Mucosa of descending colon (tissue), 3 donors: ENCODE results near the gene SLC25A5. TPM values are rescaled to one million over a fixed set of nuclear protein-coding genes. Genes with fewer than 3 reads are reported as not detected.

Source experiments
- ATAC-seq: fragments of 200-7000 bp; cut with Tn5 transposase; one replicate; pipeline ENCODE4 v1.9.1; 2020; ENCODE audit warnings: mild to moderate bottlenecking, moderate library complexity
- DNase-seq, 3 donors: peaks; one replicate each; pipeline ENCODE4 v3.0.0-alpha.2; 2020
- H3K36me3 ChIP-seq: fragments of 200-600 bp; one replicate; pipeline ENCODE4 v1.8.0; 2021; ENCODE audit warnings: low read depth, mild to moderate bottlenecking
- H3K4me1 ChIP-seq: fragments of 200-600 bp; one replicate; pipeline ENCODE4 v1.8.0; 2021; ENCODE audit warnings: low read depth, mild to moderate bottlenecking
- H3K4me3 ChIP-seq: fragments of 200-600 bp; one replicate; pipeline ENCODE4 v1.8.0; 2021; ENCODE audit warnings: mild to moderate bottlenecking
- H3K9me3 ChIP-seq: fragments of 200-600 bp; one replicate; pipeline ENCODE4 v1.8.0; 2021; ENCODE audit warnings: mild to moderate bottlenecking
- CTCF ChIP-seq: fragments of 200-600 bp; IDR thresholded peaks from one replicate; pipeline ENCODE4 v1.8.0; 2022; ENCODE audit warnings: antibody characterized with exemption, mild to moderate bottlenecking
- intact Hi-C, 2 donors: fragments of 100-400 bp; cut with DNase I in 1 of 2; cut with micrococcal nuclease in 1 of 2; formaldehyde crosslinking; loops; one replicate each; pipeline versions ENCODE4 v1.11.0 to v1.11.1; 2022; cut with DNase I, micrococcal nuclease
- total RNA-seq, 3 donors: library from RNA; stranded (reverse); fragmentation: NEBNext Ultra II Directional in 2 of 3; extraction: Animal tissue kit (Norgen Biotek cat#: 25700) in 2 of 3; gene quantifications; one replicate each; pipeline versions ENCODE4 v1.2.1 to v1.2.4, GENCODE V29; 2021 to 2023
- donor health status: DM: no; HTN: no; CAD: no; lungs with moderate emphysema.
- donor health status: DM: no; HTN: no; CAD: no.
- donor health status: DM: no; HTN: yes; CAD: no.

Gene SLC25A5
- total RNA-seq, 3 donors from 2014 or later: 599 to 1,194 (median 1,087) TPM

GRCh38 chrX:119518371-119518770 lies 50.1 kb downstream of the SLC25A5 start:
- Histone ChIP-seq H3K9me3 (no peaks in the 10 kb centered on the region), H3K36me3 (no peaks in the 10 kb centered on the region), H3K4me1 (no peaks in the 10 kb centered on the region), H3K4me3 (no peak overlapping the region)
- ATAC-seq: no peak
- intact Hi-C loops: no loop called here
- no peak for TF ChIP-seq CTCF
- no peak for DNase-seq

Other genes with a start within 250 kb of the SLC25A5 start
- gene PGRMC1, start 232.2 kb upstream of the SLC25A5 start, total RNA-seq: 100 to 1,000 TPM; 102 to 126 (median 114) TPM
- gene SLC25A43, start 69.1 kb upstream of the SLC25A5 start, total RNA-seq: 10 to 100 TPM; 19.3 to 31.2 (median 23.3) TPM
- gene STEEP1, start 97.0 kb downstream of the SLC25A5 start, total RNA-seq: 10 to 100 TPM; 22.2 to 25.4 (median 22.9) TPM
- gene UBE2A, start 106.1 kb downstream of the SLC25A5 start, total RNA-seq: 10 to 100 TPM; 72.1 to 81.6 (median 79.4) TPM
- 1 to 10 TPM; 5.7 to 6.3 (median 5.9) TPM for gene NKRF, start 138.0 kb downstream of the SLC25A5 start, total RNA-seq
- 10 to 100 TPM; 10.6 to 58.1 (median 14.5) TPM for gene SEPTIN6, start 224.7 kb downstream of the SLC25A5 start, total RNA-seq